Gastroesophageal sphincter (tissue), 3 donors: ENCODE results near the gene NDUFAF7.

Experiments used
- EP300 ChIP-seq: sonication (generic); formaldehyde crosslinking; IDR thresholded peaks from one replicate; pipeline ENCODE4 v1.6.1; 2017; ENCODE audit warnings: antibody characterized with exemption, mild to moderate bottlenecking
- POLR2A ChIP-seq, 2 donors: fragments of 450-650 bp; IDR thresholded peaks; one replicate each; pipeline ENCODE4 v1.6.1; 2017; ENCODE audit warnings: antibody characterized with exemption in 2 of 2, mild to moderate bottlenecking in 2 of 2, moderate library complexity in 1 of 2
- TF ChIP-seq, protein P1 (sequence below), 4 experiments: fragments of 200-600 bp in 2 of 4; fragments of 450-650 bp in 2 of 4; sonication (generic) in 1 of 4; IDR thresholded peaks; one replicate each; pipeline ENCODE4 v1.5.1; 2017 to 2019; ENCODE audit warnings: antibody characterized with exemption in 4 of 4, mild to moderate bottlenecking in 2 of 4, moderate library complexity in 2 of 4

DNA sequence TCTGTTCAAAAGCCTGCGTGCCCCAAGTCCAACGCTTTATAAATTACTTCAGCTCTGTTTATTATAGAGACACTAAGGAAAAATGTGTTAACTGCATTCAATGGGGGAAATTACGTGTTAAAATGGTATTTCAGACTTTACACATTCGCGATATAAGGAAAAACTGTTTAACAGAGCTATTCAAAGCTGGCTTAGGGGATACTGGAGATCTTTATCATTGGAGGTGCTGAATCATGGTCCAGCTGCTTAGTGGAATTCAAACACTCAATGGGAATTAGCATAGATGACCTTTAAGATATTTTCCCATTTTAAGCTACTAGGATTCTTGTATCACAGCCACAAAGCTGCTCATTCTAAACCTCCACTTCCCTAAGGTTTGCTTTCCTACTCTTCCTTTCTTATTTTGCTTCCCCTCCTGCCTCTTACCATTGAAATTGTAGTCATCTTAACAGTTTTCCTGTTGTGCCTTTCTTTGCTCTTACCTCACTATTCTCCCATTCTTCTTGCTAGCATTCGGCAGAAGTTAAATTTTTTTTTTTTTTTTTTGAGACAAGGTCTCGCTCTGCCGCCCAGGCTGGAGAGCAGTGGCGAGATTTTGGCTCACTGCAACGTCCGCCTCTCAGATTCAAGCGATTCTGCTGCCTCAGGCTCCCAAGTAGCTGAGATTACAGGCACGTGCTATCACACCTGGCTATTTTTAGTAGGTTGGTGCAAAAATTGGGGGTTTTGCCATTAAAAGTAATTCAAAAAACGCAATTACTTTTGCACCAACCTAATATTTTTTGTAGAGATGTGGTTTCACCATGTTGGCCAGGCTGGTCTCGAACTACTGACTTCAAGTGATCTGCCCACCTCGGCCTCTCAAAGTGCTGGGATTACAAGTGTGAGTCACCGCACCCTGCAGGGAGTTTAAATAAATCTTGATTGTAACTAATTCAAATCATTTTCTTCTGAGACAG, 49.5 kb upstream of the NDUFAF7 start:
- no peak for TF ChIP-seq EP300
- TF ChIP-seq POLR2A (IDR thresholded peaks at IDR 0.05) = no peak
- TF ChIP-seq, protein P1, sequence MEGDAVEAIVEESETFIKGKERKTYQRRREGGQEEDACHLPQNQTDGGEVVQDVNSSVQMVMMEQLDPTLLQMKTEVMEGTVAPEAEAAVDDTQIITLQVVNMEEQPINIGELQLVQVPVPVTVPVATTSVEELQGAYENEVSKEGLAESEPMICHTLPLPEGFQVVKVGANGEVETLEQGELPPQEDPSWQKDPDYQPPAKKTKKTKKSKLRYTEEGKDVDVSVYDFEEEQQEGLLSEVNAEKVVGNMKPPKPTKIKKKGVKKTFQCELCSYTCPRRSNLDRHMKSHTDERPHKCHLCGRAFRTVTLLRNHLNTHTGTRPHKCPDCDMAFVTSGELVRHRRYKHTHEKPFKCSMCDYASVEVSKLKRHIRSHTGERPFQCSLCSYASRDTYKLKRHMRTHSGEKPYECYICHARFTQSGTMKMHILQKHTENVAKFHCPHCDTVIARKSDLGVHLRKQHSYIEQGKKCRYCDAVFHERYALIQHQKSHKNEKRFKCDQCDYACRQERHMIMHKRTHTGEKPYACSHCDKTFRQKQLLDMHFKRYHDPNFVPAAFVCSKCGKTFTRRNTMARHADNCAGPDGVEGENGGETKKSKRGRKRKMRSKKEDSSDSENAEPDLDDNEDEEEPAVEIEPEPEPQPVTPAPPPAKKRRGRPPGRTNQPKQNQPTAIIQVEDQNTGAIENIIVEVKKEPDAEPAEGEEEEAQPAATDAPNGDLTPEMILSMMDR (IDR thresholded peaks at IDR 0.05) = no peak
